H1 (cell line): ENCODE results near the gene ERG28. TPM values are rescaled to one million over a fixed set of nuclear protein-coding genes. Genes with fewer than 3 reads are reported as not detected.
A peak's percentile ranks its signal among the peaks of the same experiment; 100 is the strongest.

Source experiments
- CTCF ChIA-PET: fragments of 300-600 bp; sonication (Branson Sonifier 250); formaldehyde crosslinking; loops from one replicate; lab custom pipeline; 2021; ENCODE audit not compliant: partially characterized antibody; lab: Charles Lee
- POLR2A ChIA-PET: fragments of 300-600 bp; sonication (Branson Sonifier 250); formaldehyde crosslinking; loops from one replicate; lab custom pipeline; 2021; ENCODE audit warnings: inconsistent platforms; ENCODE audit not compliant: partially characterized antibody; lab: Charles Lee
- DNase-seq, 2 experiments: peaks; one replicate each; pipeline versions ENCODE4 v3.0.0 to v3.0.0-alpha.2; 2010 to 2022; ENCODE audit warnings: low spot score in 2 of 2, low read depth in 1 of 2, mixed read lengths in 1 of 2
- FAIRE-seq: peaks from 2 replicates; lab custom pipeline; 2011; peaks lifted over from hg19 to GRCh38; lab: Jason Lieb, UNC
- H2AFZ ChIP-seq: 2 replicates; pipeline ENCODE4 v1.8.1; 2012; ENCODE audit warnings: low read length, inconsistent platforms
- H2AK5ac ChIP-seq: 2 replicates; pipeline ENCODE4 v1.6.1; 2013; ENCODE audit warnings: low read depth, low read length
- H2BK120ac ChIP-seq: replicated peaks from 2 replicates; pipeline ENCODE3; 2013; ENCODE audit warnings: low read depth, low read length, inconsistent platforms
- H2BK12ac ChIP-seq: 2 replicates; pipeline ENCODE4 v1.6.1; 2013; ENCODE audit warnings: low read depth, low read length
- H2BK15ac ChIP-seq: 2 replicates; pipeline ENCODE4 v1.6.1; 2013; ENCODE audit warnings: low read length
- H2BK20ac ChIP-seq: 2 replicates; pipeline ENCODE4 v1.6.1; 2013; ENCODE audit warnings: low read length
- H2BK5ac ChIP-seq: 2 replicates; pipeline ENCODE4 v1.6.1; 2013; ENCODE audit warnings: low read depth, low read length
- H3K14ac ChIP-seq: 2 replicates; pipeline ENCODE4 v1.6.1; 2013; ENCODE audit warnings: inconsistent platforms; ENCODE audit not compliant: insufficient read length
- H3K18ac ChIP-seq: 2 replicates; pipeline ENCODE4 v1.6.1; 2013; ENCODE audit warnings: low read length; ENCODE audit errors: extremely low read depth
- H3K23ac ChIP-seq: 2 replicates; pipeline ENCODE4 v1.6.1; 2013; ENCODE audit warnings: inconsistent platforms; ENCODE audit not compliant: insufficient read length
- H3K23me2 ChIP-seq: 2 replicates; pipeline ENCODE4 v1.6.1; 2013; ENCODE audit warnings: low read depth, low read length
- H3K27ac ChIP-seq: 2 replicates; pipeline ENCODE4 v1.6.1; 2011; ENCODE audit warnings: low read depth, low read length, inconsistent platforms
- H3K27me3 ChIP-seq, 4 experiments: replicated peaks in 1 of 4; 1 replicate in 1 of 4; 2 replicates in 3 of 4; pipeline versions ENCODE4 v1.6.1 to v1.8.1; 2011 to 2013; ENCODE audit warnings: low read length in 3 of 4, mild to moderate bottlenecking in 3 of 4, inconsistent platforms in 2 of 4, mixed read lengths in 2 of 4, moderate library complexity in 1 of 4; ENCODE audit not compliant: control insufficient read depth in 3 of 4, insufficient read depth in 3 of 4; ENCODE audit errors: extremely low read depth in 1 of 4
- H3K36me3 ChIP-seq, 4 experiments: 2 replicates each; pipeline versions ENCODE4 v1.6.1 to v1.8.1; 2011 to 2013; ENCODE audit warnings: mild to moderate bottlenecking in 4 of 4, low read length in 3 of 4, moderate library complexity in 2 of 4, control low read depth in 1 of 4, inconsistent platforms in 1 of 4; ENCODE audit not compliant: insufficient read depth in 4 of 4, control insufficient read depth in 2 of 4
- H3K4ac ChIP-seq: replicated peaks from 2 replicates; pipeline ENCODE3; 2013; ENCODE audit warnings: low read length, low read depth, mixed read lengths, inconsistent platforms; ENCODE audit not compliant: insufficient read length
- H3K4me1 ChIP-seq, 4 experiments: replicated peaks in 1 of 4; 1 replicate in 1 of 4; 2 replicates in 3 of 4; pipeline versions ENCODE4 v1.6.1 to v1.8.1; 2011 to 2013; ENCODE audit warnings: low read length in 3 of 4, inconsistent platforms in 2 of 4, mixed read lengths in 1 of 4; ENCODE audit not compliant: insufficient read depth in 4 of 4, control insufficient read depth in 3 of 4
- H3K4me2 ChIP-seq, 2 experiments: 2 replicates each; pipeline versions ENCODE4 v1.6.1 to v1.8.1; 2011 to 2013; ENCODE audit warnings: low read depth in 2 of 2, low read length in 2 of 2, control low read depth in 1 of 2, inconsistent platforms in 1 of 2, mild to moderate bottlenecking in 1 of 2; ENCODE audit not compliant: insufficient read depth in 1 of 2
- H3K4me3 ChIP-seq, 4 experiments: fragments of 200-600, 300-600 bp in 1 of 4; sonication (generic), shearing (Covaris generic), sonication (Bioruptor Twin) in 1 of 4; 2 replicates each; pipeline versions ENCODE4 v1.5.1 to v1.8.1; 2011 to 2016; ENCODE audit warnings: low read length in 4 of 4, low read depth in 3 of 4, control low read depth in 2 of 4, inconsistent platforms in 2 of 4, mild to moderate bottlenecking in 2 of 4, mixed read lengths in 1 of 4, moderate library complexity in 1 of 4; ENCODE audit not compliant: insufficient read depth in 2 of 4; ENCODE audit errors: extremely low read depth in 1 of 4
- H3K56ac ChIP-seq: replicated peaks from 2 replicates; pipeline ENCODE3; 2013; ENCODE audit warnings: low read depth, mild to moderate bottlenecking, mixed read lengths, low read length, inconsistent platforms; ENCODE audit not compliant: insufficient read length
- H3K79me1 ChIP-seq: 2 replicates; pipeline ENCODE4 v1.6.1; 2013; ENCODE audit warnings: low read depth, low read length, control low read depth
- H3K79me2 ChIP-seq, 2 experiments: 2 replicates each; pipeline versions ENCODE4 v1.6.1 to v1.8.1; 2012 to 2013; ENCODE audit warnings: low read length in 2 of 2, mild to moderate bottlenecking in 2 of 2, inconsistent platforms in 1 of 2; ENCODE audit not compliant: insufficient read depth in 2 of 2, control insufficient read depth in 1 of 2
- H3K9ac ChIP-seq, 4 experiments: replicated peaks in 1 of 4; 1 replicate in 1 of 4; 2 replicates in 3 of 4; pipeline versions ENCODE4 v1.6.1 to v1.8.1; 2011 to 2013; ENCODE audit warnings: low read depth in 3 of 4, low read length in 3 of 4, control low read depth in 2 of 4, mild to moderate bottlenecking in 2 of 4, moderate library complexity in 2 of 4, inconsistent platforms in 1 of 4; ENCODE audit errors: extremely low read depth in 1 of 4
- H3K9me3 ChIP-seq, 2 experiments: 2 replicates each; pipeline versions ENCODE4 v1.6.1 to v1.8.1; 2012 to 2013; ENCODE audit warnings: mild to moderate bottlenecking in 2 of 2, moderate library complexity in 2 of 2, control low read depth in 1 of 2, inconsistent platforms in 1 of 2, low read depth in 1 of 2, low read length in 1 of 2, mixed read lengths in 1 of 2; ENCODE audit not compliant: insufficient read depth in 2 of 2
- H4K20me1 ChIP-seq, 2 experiments: replicated peaks in 1 of 2; 2 replicates each; pipeline versions ENCODE3 to v1.8.1; 2011 to 2013; ENCODE audit warnings: inconsistent platforms in 2 of 2, low read length in 2 of 2, mild to moderate bottlenecking in 1 of 2; ENCODE audit not compliant: insufficient read depth in 2 of 2, control insufficient read depth in 1 of 2
- H4K5ac ChIP-seq: 2 replicates; pipeline ENCODE4 v1.6.1; 2013; ENCODE audit warnings: low read length, low read depth, mixed read lengths, inconsistent platforms; ENCODE audit not compliant: insufficient read length
- H4K8ac ChIP-seq: 2 replicates; pipeline ENCODE4 v1.8.0; 2013; ENCODE audit warnings: mild to moderate bottlenecking, moderate library complexity, low read length, inconsistent platforms; ENCODE audit not compliant: insufficient read depth; ENCODE audit errors: extremely low read depth
- H4K91ac ChIP-seq: replicated peaks from 2 replicates; pipeline ENCODE3; 2013; ENCODE audit warnings: low read length, mixed read lengths, inconsistent platforms; ENCODE audit not compliant: insufficient read length
- E2F6 ChIP-seq: IDR thresholded peaks from 2 replicates; pipeline ENCODE4 v1.6.1; 2012; ENCODE audit warnings: inconsistent platforms
- SP4 ChIP-seq: IDR thresholded peaks from 2 replicates; pipeline ENCODE4 v1.6.1; 2012; ENCODE audit warnings: low read length, inconsistent platforms
- SRF ChIP-seq: IDR thresholded peaks from 2 replicates; pipeline ENCODE4 v1.6.1; 2011; ENCODE audit warnings: mild to moderate bottlenecking, low read depth, low read length, moderate library complexity
- TAF7 ChIP-seq: optimal IDR thresholded peaks from 2 replicates; pipeline ENCODE3; 2011; ENCODE audit warnings: low read depth, mild to moderate bottlenecking, inconsistent platforms, low read length, moderate library complexity, borderline replicate concordance
- WGBS, 2 experiments: shearing (Covaris generic) in 1 of 2; methylation state at CpG; one replicate each; pipeline versions ENCODE4 v1.1.6 to v1.1.7; 2013 to 2015; ENCODE audit warnings: low lambda C conversion rate in 2 of 2, mixed read lengths in 2 of 2, inconsistent platforms in 1 of 2, low coverage in 1 of 2, missing lambda C conversion rate in 1 of 2; ENCODE audit not compliant: insufficient replicate concordance in 2 of 2, insufficient coverage in 1 of 2, insufficient read length in 1 of 2; ENCODE audit errors: extremely low coverage in 1 of 2, missing lambda C conversion rate in 1 of 2; 5-methylcytosine and 5-hydroxymethylcytosine counted together
- polyA plus RNA-seq, 7 experiments: library from polyadenylated mRNA; depleted of rRNA in 3 of 7; stranded (reverse) in 5 of 7; unstranded in 2 of 7; fragments of >200 nt in 5 of 7; fragments of 200-250 nt in 2 of 7; gene quantifications; 1 replicate in 5 of 7; 2 replicates in 1 of 7; 4 replicates in 1 of 7; pipeline versions ENCODE4 v1.2.1 to v1.2.3, GENCODE V29; 2011 to 2013; ENCODE audit warnings: missing spikeins in 2 of 7, mixed read lengths in 2 of 7
- total RNA-seq: library from RNA; stranded (reverse); fragmentation: NEBNext Ultra II Directional; extraction: Animal tissue kit (Norgen Biotek cat#: 25700); gene quantifications from 2 replicates; pipeline ENCODE4 v1.2.1, GENCODE V29; 2021

Gene ERG28
- total and polyA plus RNA-seq, 2 of the 8 experiments (the other 6 are each of a cell fraction or from before 2014, with no cell fraction given): 32.6 to 56.7 TPM

GRCh38 chr14:75655235-75655634 lies 5.4 kb downstream of the ERG28 start:
- no peak overlapping the region for H2BK12ac ChIP-seq
- H3K9ac ChIP-seq: no peak overlapping the region
- no peak overlapping the region for H3K4ac ChIP-seq
- no peak overlapping the region for H4K8ac ChIP-seq
- H4K20me1 ChIP-seq: peaks cover 2% of the 10 kb centered on the region in 2 experiments
- H2AFZ ChIP-seq: no peak overlapping the region
- H3K14ac ChIP-seq: no peak overlapping the region
- H3K4me2 ChIP-seq: no peak overlapping the region
- no peak overlapping the region for H3K4me3 ChIP-seq
- H3K9me3 ChIP-seq: no peaks in the 10 kb centered on the region
- H2BK20ac ChIP-seq: no peak overlapping the region
- FAIRE-seq (no peak), DNase-seq (no peak)
- H3K4me1 ChIP-seq: 0 out of 7 replicates have a peak, but pooled peaks cover 0 to 2% (median 0%) of the 10 kb centered on the region in 4 experiments
- peaks cover 15 to 44% (median 31%) of the 10 kb centered on the region in 4 experiments for H3K36me3 ChIP-seq
- peaks cover 0 to 25% of the 10 kb centered on the region in 2 experiments; a peak in 3 of 4 replicates for H3K79me2 ChIP-seq
- H3K18ac ChIP-seq: no peak overlapping the region
- WGBS, 2 experiments: 0% methylated on average over 1 of the region's 1 CpG; no CpG with 5 or more reads in 1 of the 2 experiments
- CTCF ChIA-PET: interaction anchor here (0.7 to 13.7 kb wide), 29 partner anchors 9 to 407 kb away, joined by 3 to 348 read pairs (median 6); partner anchors contain the start of genes BATF and FLVCR2
- H4K5ac ChIP-seq: no peak overlapping the region
- POLR2A ChIA-PET: interaction anchor here (1.0 to 4.1 kb wide), 4 partner anchors 24 to 82 kb away, joined by 3 to 19 read pairs (median 5); partner anchors contain the start of gene FLVCR2
- no peak overlapping the region for H3K27ac ChIP-seq
- no peak overlapping the region for H3K23ac ChIP-seq
- no peak overlapping the region for H2AK5ac ChIP-seq
- no peak overlapping the region for H2BK120ac ChIP-seq
- H3K23me2 ChIP-seq: 0 out of 2 replicates have a peak, but pooled peaks cover 5% of the 10 kb centered on the region
- peaks cover 8% of the 10 kb centered on the region; the same call in 1 of the 2 replicates for H3K79me1 ChIP-seq
- H2BK5ac ChIP-seq: no peak overlapping the region
- H3K56ac ChIP-seq: no peak overlapping the region
- H3K27me3 ChIP-seq: no peaks in the 10 kb centered on the region
- no peak overlapping the region for H2BK15ac ChIP-seq
- TF ChIP-seq SRF (0 out of 2 replicates have a peak, but pooled peaks have one; percentile 57), TAF7 (no peak), SP4 (no peak), E2F6 (no peak)
- TF ChIP-seq, all 59 proteins: peak for 1
- no peak overlapping the region for H4K91ac ChIP-seq
